SK-N-MC (cell line): Measurements from ENCODE around the gene WDR20.

Experiments used
- DNase-seq: peaks from one replicate; pipeline ENCODE4 v3.0.0-alpha.2; 2011; ENCODE audit warnings: low read depth, low spot score
- H3K27ac ChIP-seq: fragments of 200-600 bp; sonication (generic); 2 replicates; pipeline ENCODE4 v1.5.1; 2016; ENCODE audit warnings: mixed run types
- H3K36me3 ChIP-seq: fragments of 200-600 bp; sonication (generic); 2 replicates; pipeline ENCODE4 v1.6.1; 2017; ENCODE audit warnings: antibody characterized with exemption, low read length, mixed read lengths; ENCODE audit not compliant: insufficient read depth
- H3K4me3 ChIP-seq: fragments of 200-600 bp; sonication (generic); 2 replicates; pipeline ENCODE4 v1.5.1; 2016
- H3K9ac ChIP-seq: fragments of 200-600 bp; sonication (generic); 2 replicates; pipeline ENCODE4 v1.8.0; 2017; ENCODE audit warnings: mixed run types, mixed read lengths; ENCODE audit not compliant: insufficient read length
- H3K9me3 ChIP-seq: fragments of 200-600 bp; sonication (generic); 2 replicates; pipeline ENCODE4 v1.6.1; 2017; ENCODE audit warnings: low read depth, mild to moderate bottlenecking, antibody characterized with exemption, low read length, moderate library complexity, mixed read lengths
- EZH2 ChIP-seq: fragments of 200-600 bp; sonication (generic); IDR thresholded peaks from one replicate; pipeline ENCODE4 v1.6.1; 2017; ENCODE audit warnings: antibody characterized with exemption
- FOXP2 ChIP-seq: optimal IDR thresholded peaks from 2 replicates; pipeline ENCODE3; 2011; ENCODE audit warnings: mild to moderate bottlenecking, moderate library complexity; ENCODE audit not compliant: insufficient read depth; ENCODE audit errors: extremely low read length, control extremely low read depth
- POLR2AphosphoS5 ChIP-seq: IDR thresholded peaks from 2 replicates; pipeline ENCODE4 v1.6.1; 2012; ENCODE audit warnings: mild to moderate bottlenecking, low read depth, low read length, borderline replicate concordance

Gene WDR20

DNA sequence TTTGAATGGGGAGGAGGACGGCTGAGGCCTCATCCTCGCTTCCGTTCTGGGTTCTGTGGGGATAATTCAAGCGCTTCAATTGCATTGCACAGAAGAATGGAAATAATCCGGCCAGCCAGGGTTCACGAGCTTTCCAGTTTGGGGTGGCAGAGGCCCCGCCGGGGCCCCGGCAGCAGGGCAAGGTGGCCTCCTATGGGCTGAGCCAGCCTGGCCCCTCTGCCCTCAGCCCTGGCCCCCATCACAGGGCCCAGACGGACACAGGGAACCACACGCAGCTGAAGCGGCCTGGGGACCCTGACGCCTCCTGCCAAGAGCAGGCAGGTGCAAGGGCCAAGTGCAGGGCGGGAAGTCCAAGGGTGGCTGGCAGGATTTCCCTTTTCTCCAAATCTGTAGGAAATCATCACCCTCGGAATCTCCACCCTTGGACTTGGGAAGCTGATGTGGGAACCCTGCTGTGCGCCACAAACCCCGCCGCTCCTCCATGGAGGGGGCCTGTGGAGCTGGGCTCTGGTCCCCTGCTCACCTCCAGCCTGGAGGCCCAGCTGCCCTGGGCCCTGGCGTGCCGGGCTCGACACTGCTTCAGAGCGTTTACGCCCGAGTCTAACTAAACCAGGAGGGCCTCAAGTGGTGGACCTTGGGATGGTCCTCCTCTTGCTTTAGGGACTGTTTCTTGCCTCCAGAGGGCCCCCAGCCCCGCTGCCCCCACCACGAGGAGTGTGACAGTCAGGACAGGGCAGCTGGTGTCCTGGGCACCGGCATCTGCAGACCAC lies 86.8 kb downstream of the WDR20 start:
- no peak for TF ChIP-seq FOXP2
- no peak overlapping the region for H3K4me3 ChIP-seq
- H3K36me3 ChIP-seq, result no peaks in the 10 kb centered on the region
- no peak for DNase-seq
- H3K9me3 ChIP-seq, result no peaks in the 10 kb centered on the region
- no peak overlapping the region for H3K27ac ChIP-seq
- no peak overlapping the region for H3K9ac ChIP-seq

DNA sequence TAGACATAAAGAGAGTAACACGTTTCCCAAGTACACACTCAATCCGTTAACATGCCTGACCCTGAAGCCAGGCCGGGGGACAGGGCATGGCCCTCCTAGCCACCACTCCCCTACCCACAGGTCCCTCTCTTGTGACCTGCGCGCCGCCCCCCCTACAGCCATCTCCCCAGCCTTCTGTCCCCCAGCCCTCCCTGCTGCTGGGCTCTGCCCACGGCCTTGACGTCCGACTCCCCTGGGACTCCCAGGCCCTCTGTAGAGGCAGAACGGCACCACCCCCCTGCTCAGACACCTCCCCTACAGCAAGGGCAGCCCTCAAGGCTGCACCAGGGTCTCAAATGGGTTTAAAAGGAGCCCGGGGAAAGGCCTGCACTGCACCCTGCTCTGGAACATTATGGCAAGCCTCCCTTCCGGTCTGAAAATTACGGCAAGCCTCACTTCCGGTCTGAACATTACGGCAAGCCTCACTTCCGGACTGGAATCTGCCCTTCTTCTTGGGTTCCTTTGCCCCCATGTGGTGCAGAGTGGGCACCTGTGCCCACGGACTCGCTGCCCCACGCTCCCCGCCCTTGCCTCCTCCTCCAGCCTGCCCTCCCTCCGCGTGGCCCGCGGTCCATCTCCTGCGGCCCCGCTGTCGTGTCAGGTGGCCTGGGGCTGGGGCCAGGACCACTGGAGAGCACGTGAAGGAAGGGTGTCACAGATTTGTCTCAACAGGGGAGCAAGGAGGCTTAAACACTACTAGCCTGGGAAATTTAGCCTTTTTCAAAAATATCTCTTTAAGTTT lies 87.7 kb downstream of the WDR20 start:
- Histone ChIP-seq H3K9ac (no peak overlapping the region), H3K4me3 (no peak overlapping the region), H3K36me3 (no peaks in the 10 kb centered on the region), H3K9me3 (no peaks in the 10 kb centered on the region), H3K27ac (no peak overlapping the region)
- TF ChIP-seq EZH2, result no peak
- no peak for TF ChIP-seq FOXP2
- no peak for TF ChIP-seq POLR2AphosphoS5
- DNase-seq, result no peak

DNA sequence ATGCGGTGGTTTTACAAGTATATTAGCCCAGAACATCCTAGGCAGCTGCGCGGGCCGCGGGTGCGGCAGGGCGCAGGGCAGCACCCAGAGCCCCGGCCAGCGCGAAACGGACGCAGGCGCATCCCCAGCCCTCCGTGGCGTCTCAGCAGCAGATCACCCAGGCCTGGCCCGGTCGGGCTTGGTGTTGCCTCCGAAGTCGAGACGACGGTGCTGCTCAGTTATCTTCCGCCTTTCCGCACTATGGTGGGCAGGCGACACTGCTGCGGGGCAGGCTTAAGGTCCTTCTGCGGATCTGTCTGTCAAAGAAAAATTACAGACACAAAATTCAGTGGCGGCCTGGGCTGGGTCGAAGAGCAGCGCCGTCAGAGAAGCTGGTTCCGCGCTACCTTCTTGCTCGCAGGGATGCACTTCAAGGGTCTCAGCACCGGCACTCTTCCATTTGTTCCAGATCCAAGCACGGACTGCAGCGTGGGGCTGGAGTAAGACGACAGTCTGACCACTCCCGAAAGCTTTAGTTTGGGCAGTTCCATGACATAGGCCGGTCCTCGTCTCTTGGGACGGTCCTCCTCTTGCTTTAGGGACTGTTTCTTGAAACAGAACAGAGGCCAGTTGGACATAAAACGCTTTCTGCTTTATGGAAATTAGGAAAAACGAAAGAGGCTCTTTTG lies 89.5 kb downstream of the WDR20 start:
- Histone ChIP-seq H3K9me3 (no peaks in the 10 kb centered on the region), H3K9ac (no peak overlapping the region), H3K36me3 (no peaks in the 10 kb centered on the region), H3K27ac (no peak overlapping the region), H3K4me3 (no peak overlapping the region)
- no peak for DNase-seq
- TF ChIP-seq EZH2 (no peak), FOXP2 (no peak), POLR2AphosphoS5 (no peak)

DNA sequence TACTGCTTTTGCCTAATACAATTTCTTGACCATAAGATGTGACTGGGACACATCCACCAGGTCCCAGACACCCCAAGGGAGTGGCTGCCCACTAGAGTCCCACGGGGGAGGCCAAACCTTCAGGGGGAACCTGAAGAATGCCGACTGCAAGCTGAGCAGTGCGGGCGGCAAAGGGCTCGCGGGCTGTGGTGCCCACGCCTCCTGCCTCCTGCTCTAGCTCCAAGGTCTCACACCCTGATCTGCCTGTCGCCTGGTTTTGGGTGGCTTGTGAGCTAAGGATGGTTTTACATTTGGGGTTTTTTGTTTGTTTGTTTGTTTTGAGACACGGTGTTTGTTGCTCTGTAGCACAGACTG lies 90.0 kb downstream of the WDR20 start:
- H3K9me3 ChIP-seq, result no peaks in the 10 kb centered on the region
- TF ChIP-seq EZH2 (no peak), FOXP2 (no peak), POLR2AphosphoS5 (no peak)
- no peak overlapping the region for H3K27ac ChIP-seq
- H3K36me3 ChIP-seq, result no peaks in the 10 kb centered on the region
- no peak overlapping the region for H3K9ac ChIP-seq
- no peak for DNase-seq
- H3K4me3 ChIP-seq, result no peak overlapping the region

DNA sequence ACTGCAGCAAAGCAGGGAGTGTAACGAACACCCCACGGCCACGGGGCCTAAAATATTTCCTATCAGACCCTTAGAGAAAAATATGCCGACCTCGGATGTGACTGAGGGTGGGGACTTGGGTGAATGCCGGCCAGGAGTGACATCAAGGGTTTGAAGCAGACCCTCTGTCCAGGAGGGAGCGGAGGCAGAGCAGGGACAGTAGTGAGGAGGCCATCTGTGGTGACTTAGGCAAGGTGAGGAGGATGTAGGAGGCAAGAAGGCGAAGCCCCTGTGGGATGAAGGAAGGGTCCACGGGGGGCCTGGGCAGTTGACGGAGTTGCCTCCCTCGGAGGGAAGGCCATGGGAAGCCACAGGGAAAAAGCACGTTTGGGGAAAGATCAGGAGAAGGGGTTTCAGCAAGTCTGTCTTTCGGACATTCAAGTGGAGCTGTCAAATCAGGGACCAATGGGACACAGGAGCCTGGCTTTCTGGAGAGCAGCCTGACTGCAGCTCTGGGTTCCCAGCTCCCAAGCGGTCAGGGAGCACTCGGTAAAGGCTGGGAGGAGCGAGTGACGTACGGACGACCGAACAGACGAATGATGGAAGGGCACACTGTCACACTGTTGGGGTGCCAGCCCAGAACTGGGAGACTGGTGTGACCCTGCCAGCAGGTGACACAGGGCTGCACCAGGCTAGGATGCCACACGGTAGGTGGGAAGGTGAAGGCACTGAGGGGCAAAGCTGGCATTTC lies 90.9 kb downstream of the WDR20 start:
- H3K4me3 ChIP-seq, result no peak overlapping the region
- no peak overlapping the region for H3K9ac ChIP-seq
- H3K27ac ChIP-seq, result no peak overlapping the region
- no peak for DNase-seq
- no peaks in the 10 kb centered on the region for H3K9me3 ChIP-seq
- H3K36me3 ChIP-seq, result no peaks in the 10 kb centered on the region
- TF ChIP-seq EZH2 (no peak), POLR2AphosphoS5 (no peak), FOXP2 (no peak)

DNA sequence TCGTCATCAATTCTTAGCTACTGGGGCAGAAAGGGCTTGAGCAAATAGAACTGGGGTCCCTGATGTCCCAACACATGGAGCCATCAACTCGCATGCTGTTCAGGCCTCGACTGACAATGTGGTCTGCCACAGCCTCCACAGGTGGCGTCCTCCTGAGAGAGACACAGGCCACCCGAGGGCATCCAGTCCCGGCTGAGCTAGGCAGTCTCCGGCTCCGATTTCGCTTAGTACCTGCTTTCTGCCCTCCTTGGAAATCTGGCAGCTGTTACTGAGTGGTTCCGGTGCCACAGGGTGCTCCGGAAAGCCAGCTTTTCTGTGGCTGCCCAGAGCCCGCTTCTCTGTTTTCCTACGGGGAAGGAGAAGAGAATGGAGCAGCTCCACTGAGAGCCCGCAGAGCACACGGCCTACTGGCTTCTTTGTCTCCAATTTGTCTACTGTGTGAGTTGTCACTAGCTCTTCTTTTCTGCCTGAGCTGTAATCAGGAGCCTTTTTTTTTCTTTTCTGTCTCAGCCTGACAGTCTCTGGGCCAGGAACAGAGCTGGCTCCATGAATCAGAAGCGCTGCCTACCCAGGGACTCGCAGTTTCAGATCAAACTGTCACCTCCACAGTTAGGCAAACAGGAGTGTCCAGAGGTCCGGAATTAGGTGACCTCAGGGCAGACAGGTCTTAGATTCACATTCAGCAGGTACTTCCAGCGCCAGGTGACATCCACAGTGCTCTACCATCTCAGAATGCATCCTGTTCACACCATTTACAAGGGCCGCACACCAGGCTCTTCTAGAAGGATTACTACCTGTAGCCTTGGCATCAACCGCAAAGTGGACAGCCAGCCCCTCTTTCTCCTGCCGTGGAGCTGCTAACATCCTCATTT lies 92.0 kb downstream of the WDR20 start:
- Histone ChIP-seq H3K9ac (no peak overlapping the region), H3K36me3 (no peaks in the 10 kb centered on the region), H3K4me3 (no peak overlapping the region), H3K9me3 (no peaks in the 10 kb centered on the region), H3K27ac (no peak overlapping the region)
- DNase-seq, result no peak
- TF ChIP-seq POLR2AphosphoS5 (no peak), EZH2 (no peak), FOXP2 (no peak)

DNA sequence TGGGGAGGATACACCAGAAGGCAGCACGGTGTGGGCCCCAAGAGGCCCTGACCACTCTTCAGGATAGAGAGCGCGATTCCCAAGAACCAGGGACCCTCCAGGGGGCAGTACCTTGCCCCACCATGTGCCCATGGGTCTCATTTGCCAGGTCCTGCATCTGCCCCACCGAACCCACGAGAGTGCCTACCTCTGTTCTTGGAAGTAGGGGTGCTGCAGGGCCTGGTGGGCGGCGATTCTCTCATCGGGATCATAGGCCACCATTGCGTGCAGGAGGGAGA lies 92.6 kb downstream of the WDR20 start:
- H3K9ac ChIP-seq, result no peak overlapping the region
- H3K27ac ChIP-seq, result no peak overlapping the region
- no peak overlapping the region for H3K4me3 ChIP-seq
- no peak for DNase-seq
- H3K9me3 ChIP-seq, result no peaks in the 10 kb centered on the region
- no peaks in the 10 kb centered on the region for H3K36me3 ChIP-seq
- no peak for TF ChIP-seq FOXP2
- TF ChIP-seq POLR2AphosphoS5, result no peak
- TF ChIP-seq EZH2, result no peak

DNA sequence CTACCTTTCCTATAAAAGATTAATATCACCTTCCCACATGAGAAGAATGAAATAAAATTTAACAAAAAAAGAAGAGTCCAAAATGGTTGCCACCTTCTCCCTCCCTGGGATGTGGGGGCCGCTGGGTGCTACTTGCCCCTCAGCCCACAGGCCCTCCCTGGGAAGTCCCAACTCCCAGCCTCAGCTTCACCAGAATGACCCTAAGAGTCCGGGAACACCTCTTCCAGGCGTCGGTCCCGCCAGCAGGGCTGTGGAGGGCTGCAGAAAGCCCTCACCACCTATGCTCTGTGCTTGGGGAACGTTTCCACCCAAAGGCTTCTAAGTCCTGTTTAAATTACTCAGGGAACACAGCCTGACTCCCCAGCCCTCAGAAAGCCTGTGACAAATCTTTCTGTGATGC lies 93.4 kb downstream of the WDR20 start:
- Histone ChIP-seq H3K9ac (no peak overlapping the region), H3K36me3 (no peaks in the 10 kb centered on the region), H3K4me3 (no peak overlapping the region), H3K27ac (no peak overlapping the region), H3K9me3 (no peaks in the 10 kb centered on the region)
- DNase-seq, result no peak
- TF ChIP-seq FOXP2 (no peak), EZH2 (no peak)
